A549 (cell line): Measurements from ENCODE around the gene TMEM255B.

Source experiments
- CTCF ChIP-seq: fragments of >200 bp; sonication (Bioruptor Twin); formaldehyde crosslinking; IDR thresholded peaks from 3 replicates; pipeline ENCODE4 v1.5.1; 2016
- EP300 ChIP-seq, 2 experiments: fragments of >200 bp; sonication (Bioruptor Twin); formaldehyde crosslinking; IDR thresholded peaks; 2 replicates in 1 of 2; 3 replicates in 1 of 2; pipeline ENCODE4 v1.6.1; 2016 to 2017
- HMGXB4 ChIP-seq: fragments of 250-450 bp; sonication (Bioruptor Pico); IDR thresholded peaks from 2 replicates; pipeline ENCODE4 v1.5.0; 2021; ENCODE audit warnings: mild to moderate bottlenecking, moderate library complexity, borderline replicate concordance
- MAX ChIP-seq: IDR thresholded peaks from 2 replicates; pipeline ENCODE4 v1.6.1; 2012
- POLR2A ChIP-seq: IDR thresholded peaks from 2 replicates; pipeline ENCODE4 v1.6.1; 2012; ENCODE audit warnings: mild to moderate bottlenecking, low read length
- REST ChIP-seq: fragments of 200-600 bp; sonication (generic); IDR thresholded peaks from 2 replicates; pipeline ENCODE4 v1.6.1; 2016; ENCODE audit warnings: antibody characterized with exemption, mild to moderate bottlenecking, moderate library complexity
- RNF2 ChIP-seq: fragments of 200-600 bp; sonication (generic); IDR thresholded peaks from 2 replicates; pipeline ENCODE4 v1.6.1; 2016; ENCODE audit warnings: low read depth, mild to moderate bottlenecking, antibody characterized with exemption, moderate library complexity, borderline replicate concordance

- TF ChIP-seq EP300 (IDR thresholded peaks at IDR 0.05) (no peak), CTCF (no peak), POLR2A (no peak), MAX (peak; percentile 35; the same call in 1 of the 2 replicates), RNF2 (no peak), HMGXB4 (no peak), REST (no peak)
Observed at GRCh38 chr13:113832205-113832604, 73.2 kb downstream of the TMEM255B start.
